Activated naive CD8-positive, alpha-beta T cell treated with anti-CD3 and anti-CD28 coated beads, Interleukin-2, amount 10 ng/mL, durations not matched to agents 7 days and 5 days (primary cell): Measurements from ENCODE around the gene ZNF420. TPM values are rescaled to one million over a fixed set of nuclear protein-coding genes. Genes with fewer than 3 reads are reported as not detected.
A peak's percentile ranks its signal among the peaks of the same experiment; 100 is the strongest.
"Not testable (repeated sequence)": the region's sequence is repeated elsewhere in the genome, so short reads cannot be mapped to it uniquely, and the experiment has no call there.

Source experiments
- ATAC-seq: fragments of 150-1000 bp; cut with Tn5 transposase; one replicate; pipeline ENCODE4 v1.10.0; 2021; ENCODE audit warnings: low read depth, moderate library complexity
- POLR2A ChIA-PET: fragments of 350-600 bp; sonication (Branson Sonifier 250); formaldehyde crosslinking; loops from one replicate; lab custom pipeline; 2021; ENCODE audit warnings: antibody characterized with exemption; lab: Charles Lee
- DNase-seq: peaks from one replicate; pipeline ENCODE4 v3.0.0; 2021
- H3K27ac Mint-ChIP-seq: one replicate; pipeline ENCODE4 v1.8.0; 2022; ENCODE audit warnings: mild to moderate bottlenecking, mixed read lengths
- H3K27me3 Mint-ChIP-seq: one replicate; pipeline ENCODE4 v1.8.0; 2022; ENCODE audit warnings: mild to moderate bottlenecking, moderate library complexity, mixed read lengths
- H3K36me3 Mint-ChIP-seq: one replicate; pipeline ENCODE4 v1.8.0; 2021; ENCODE audit warnings: mild to moderate bottlenecking, mixed read lengths
- H3K4me1 Mint-ChIP-seq: one replicate; pipeline ENCODE4 v1.8.0; 2021; ENCODE audit warnings: mixed read lengths
- H3K4me3 Mint-ChIP-seq: one replicate; pipeline ENCODE4 v1.8.0; 2022; ENCODE audit warnings: mild to moderate bottlenecking, moderate library complexity, mixed read lengths
- H3K9me3 Mint-ChIP-seq: one replicate; pipeline ENCODE4 v1.8.0; 2021; ENCODE audit warnings: mixed read lengths
- total RNA-seq, 2 experiments: library from RNA; stranded (reverse); gene quantifications; one replicate each; pipeline ENCODE4 v1.2.3, GENCODE V29; 2021

The ZNF420 gene
- total RNA-seq, 2 experiments from 2014 or later = 12.7 to 17.1 TPM

DNA sequence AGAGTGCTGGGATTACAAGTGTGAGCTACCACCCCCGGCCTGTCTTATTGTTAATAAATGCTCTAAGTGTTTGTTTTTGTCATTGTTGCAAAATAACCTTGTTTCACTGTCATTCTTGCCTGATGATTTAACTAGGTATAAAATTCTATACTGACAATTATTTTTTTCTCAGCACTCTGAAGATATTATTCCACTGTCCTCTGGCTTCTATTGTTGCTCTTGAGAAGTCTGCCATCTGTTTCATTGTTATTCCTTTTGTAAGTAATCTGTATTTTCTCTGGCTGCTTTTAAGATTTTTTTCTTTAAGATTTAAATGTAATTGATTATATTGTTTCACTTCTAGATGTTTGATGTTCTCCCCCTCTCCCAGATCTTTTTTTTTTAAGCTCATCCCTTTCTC lies 17.6 kb downstream of the ZNF420 start:
- Mint-ChIP-seq H3K27me3 (no peaks in the 10 kb centered on the region), H3K27ac (no peak overlapping the region), H3K4me3 (no peak overlapping the region), H3K9me3 (peaks cover 37% of the 10 kb centered on the region), H3K4me1 (no peaks in the 10 kb centered on the region), H3K36me3 (peaks cover 87% of the 10 kb centered on the region)
- DNase-seq (no peak), ATAC-seq (no peak)
- POLR2A ChIA-PET = no interaction called here

DNA sequence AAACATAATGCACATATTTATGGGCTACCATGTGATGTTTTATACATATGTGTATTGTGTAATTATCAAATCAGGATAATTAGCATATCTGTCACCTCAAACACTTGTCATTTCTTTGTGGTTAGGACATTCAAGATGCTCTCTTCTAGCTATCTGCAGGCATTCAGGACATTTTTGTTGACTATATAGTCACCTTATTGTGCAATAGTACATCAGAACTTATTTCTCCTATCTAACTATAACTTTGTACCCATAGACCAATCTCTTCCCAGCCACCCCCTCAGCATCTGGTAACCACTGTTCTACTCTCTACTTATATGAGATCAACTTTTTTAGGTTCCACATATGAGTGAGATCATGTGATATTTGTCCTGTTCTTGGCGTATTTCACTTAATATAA lies 20.3 kb downstream of the ZNF420 start:
- POLR2A ChIA-PET = interaction anchor here (0.9 kb wide), 1 partner anchor 13 kb away, joined by 5 read pairs; no protein-coding TSS in a partner anchor
- Mint-ChIP-seq H3K9me3 (peaks cover 43% of the 10 kb centered on the region), H3K36me3 (peaks cover 83% of the 10 kb centered on the region), H3K4me1 (no peaks in the 10 kb centered on the region), H3K27me3 (no peaks in the 10 kb centered on the region), H3K27ac (no peak overlapping the region), H3K4me3 (no peak overlapping the region)
- DNase-seq = no peak
- ATAC-seq = no peak

DNA sequence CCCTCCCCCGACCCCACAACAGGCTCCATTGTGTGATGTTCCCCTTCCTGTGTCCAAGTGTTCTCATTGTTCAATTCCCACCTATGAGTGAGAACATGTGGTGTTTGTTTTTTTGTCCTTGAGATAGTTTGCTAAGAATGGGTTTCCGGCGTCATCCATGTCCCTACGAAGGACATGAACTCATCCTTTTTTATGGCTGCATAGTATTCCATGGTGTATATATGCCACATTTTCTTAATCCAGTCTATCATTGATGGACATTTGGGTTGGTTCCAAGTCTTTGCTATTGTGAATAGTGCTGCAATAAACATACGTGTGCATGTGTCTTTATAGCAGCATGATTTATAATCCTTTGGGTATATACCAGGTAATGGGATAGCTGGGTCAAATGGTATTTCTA lies 25.9 kb downstream of the ZNF420 start:
- H3K4me3 Mint-ChIP-seq, H3K27ac Mint-ChIP-seq, H3K4me1 Mint-ChIP-seq, POLR2A ChIA-PET, H3K27me3 Mint-ChIP-seq, ATAC-seq, DNase-seq: not testable (repeated sequence)
- Mint-ChIP-seq H3K9me3 (peaks cover 55% of the 10 kb centered on the region), H3K36me3 (peaks cover 88% of the 10 kb centered on the region)

DNA sequence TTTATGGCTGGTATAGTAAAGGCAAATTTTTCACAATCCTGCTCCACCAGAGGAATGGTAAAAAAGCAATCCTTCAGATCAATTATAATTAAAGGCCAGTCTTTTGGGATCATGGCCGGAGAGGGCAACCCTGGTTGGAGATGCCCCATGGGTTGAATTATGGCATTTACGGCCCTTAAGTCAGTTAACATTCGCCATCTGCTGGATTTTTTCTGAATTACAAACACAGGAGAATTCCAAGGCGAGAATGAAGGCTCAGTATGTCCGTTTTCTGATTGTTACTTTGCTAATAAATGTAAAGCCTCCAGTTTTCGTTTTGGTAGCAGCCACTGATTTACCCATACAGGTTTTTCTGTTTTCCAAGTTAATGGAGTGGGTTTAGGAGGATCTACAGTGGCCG lies 33.5 kb downstream of the ZNF420 start:
- H3K27me3 Mint-ChIP-seq, POLR2A ChIA-PET, H3K4me3 Mint-ChIP-seq, H3K4me1 Mint-ChIP-seq, ATAC-seq, H3K27ac Mint-ChIP-seq, DNase-seq: not testable (repeated sequence)
- peaks cover 43% of the 10 kb centered on the region for H3K9me3 Mint-ChIP-seq
- peaks cover 91% of the 10 kb centered on the region for H3K36me3 Mint-ChIP-seq

DNA sequence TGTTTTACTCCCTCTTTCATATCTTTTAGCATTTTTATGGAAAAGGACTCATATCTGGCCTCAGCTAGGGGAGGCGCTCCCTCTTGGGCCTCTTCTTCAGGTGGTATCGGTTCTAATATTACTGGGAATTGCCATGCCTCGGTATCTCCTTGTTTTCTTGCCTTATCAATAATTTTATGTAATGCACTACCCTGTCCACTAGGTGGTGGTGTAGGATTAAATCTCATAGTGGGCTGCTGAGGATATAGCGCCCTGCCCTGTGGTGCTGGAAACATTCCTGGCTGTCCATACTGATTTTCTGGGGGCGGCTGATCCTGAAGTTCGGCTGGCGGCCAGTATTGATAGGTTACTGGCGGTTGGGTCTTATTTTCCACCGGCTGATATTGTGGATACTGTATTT lies 35.8 kb downstream of the ZNF420 start:
- no peak for DNase-seq
- peaks cover 70% of the 10 kb centered on the region for H3K36me3 Mint-ChIP-seq
- H3K27ac Mint-ChIP-seq = no peak overlapping the region
- POLR2A ChIA-PET = no interaction called here
- H3K27me3 Mint-ChIP-seq = no peaks in the 10 kb centered on the region
- peaks cover 33% of the 10 kb centered on the region for H3K9me3 Mint-ChIP-seq
- no peaks in the 10 kb centered on the region for H3K4me1 Mint-ChIP-seq
- no peak for ATAC-seq
- H3K4me3 Mint-ChIP-seq = no peak overlapping the region

DNA sequence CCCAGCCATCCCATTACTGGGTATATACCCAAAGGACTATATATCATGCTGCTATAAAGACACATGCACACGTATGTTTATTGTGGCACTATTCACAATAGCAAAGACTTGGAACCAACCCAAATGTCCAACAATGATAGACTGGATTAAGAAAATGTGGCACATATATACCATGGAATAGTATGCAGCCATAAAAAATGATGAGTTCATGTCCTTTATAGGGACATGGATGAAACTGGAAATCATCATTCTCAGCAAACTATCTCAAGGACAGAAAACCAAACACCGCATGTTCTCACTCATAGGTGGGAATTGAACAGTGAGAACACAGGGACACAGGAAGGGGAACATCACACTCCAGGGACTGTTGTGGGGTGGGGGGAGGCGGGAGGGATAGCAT lies 43.9 kb downstream of the ZNF420 start:
- POLR2A ChIA-PET, H3K4me3 Mint-ChIP-seq, H3K27ac Mint-ChIP-seq, H3K4me1 Mint-ChIP-seq, H3K27me3 Mint-ChIP-seq, DNase-seq, ATAC-seq: not testable (repeated sequence)
- peaks cover 31% of the 10 kb centered on the region for H3K36me3 Mint-ChIP-seq
- peaks cover 30% of the 10 kb centered on the region for H3K9me3 Mint-ChIP-seq

DNA sequence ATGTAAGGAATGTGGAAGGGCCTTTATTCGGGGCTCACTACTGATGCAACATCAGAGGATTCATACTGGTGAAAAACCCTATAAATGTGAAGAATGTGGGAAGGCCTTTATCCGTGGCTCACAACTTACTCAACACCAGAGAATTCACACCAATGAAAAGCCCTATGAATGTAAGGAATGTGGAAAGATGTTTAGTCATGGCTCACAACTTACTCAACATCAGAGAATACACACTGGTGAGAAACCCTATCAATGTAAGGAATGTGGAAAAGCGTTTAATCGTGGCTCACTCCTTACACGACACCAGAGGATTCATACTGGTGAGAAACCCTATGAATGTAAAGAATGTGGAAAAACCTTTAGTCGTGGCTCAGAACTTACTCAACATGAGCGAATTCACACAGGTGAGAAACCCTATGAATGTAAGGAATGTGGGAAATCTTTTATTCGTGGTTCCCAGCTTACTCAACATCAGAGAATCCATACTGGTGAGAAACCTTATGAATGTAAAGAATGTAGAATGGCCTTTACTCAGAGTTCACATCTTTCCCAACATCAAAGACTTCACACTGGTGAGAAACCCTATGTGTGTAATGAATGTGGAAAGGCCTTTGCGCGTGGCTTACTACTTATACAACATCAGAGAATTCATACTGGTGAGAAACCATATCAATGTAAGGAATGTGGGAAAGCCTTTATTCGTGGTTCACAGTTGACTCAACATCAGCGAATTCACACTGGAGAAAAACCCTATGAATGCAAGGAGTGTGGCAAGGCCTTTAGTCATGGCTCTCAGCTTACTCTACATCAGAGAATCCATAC lies 50.0 kb downstream of the ZNF420 start:
- peaks cover 45% of the 10 kb centered on the region for H3K9me3 Mint-ChIP-seq
- POLR2A ChIA-PET = no interaction called here
- no peaks in the 10 kb centered on the region for H3K27me3 Mint-ChIP-seq
- ATAC-seq (no peak), DNase-seq (no peak)
- H3K4me1 Mint-ChIP-seq = no peaks in the 10 kb centered on the region
- H3K36me3 Mint-ChIP-seq = peaks cover 44% of the 10 kb centered on the region
- H3K27ac Mint-ChIP-seq = no peak overlapping the region
- H3K4me3 Mint-ChIP-seq = no peak overlapping the region

DNA sequence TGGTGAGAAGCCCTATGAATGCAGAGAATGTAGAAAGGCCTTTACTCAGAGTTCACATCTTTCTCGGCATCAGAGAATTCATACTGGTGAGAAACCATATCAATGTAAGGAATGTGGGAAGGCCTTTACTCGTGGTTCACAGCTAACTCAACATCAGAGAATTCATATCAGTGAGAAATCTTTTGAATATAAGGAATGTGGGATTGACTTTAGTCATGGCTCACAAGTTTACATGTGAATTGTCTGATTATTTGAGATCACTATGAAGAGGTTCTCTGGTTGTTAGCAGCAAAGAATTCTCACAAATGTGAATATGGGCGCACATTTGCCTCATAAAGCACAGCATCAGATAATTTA lies 50.6 kb downstream of the ZNF420 start:
- no peak for ATAC-seq
- Mint-ChIP-seq H3K27me3 (no peaks in the 10 kb centered on the region), H3K4me3 (no peak overlapping the region), H3K4me1 (no peaks in the 10 kb centered on the region), H3K27ac (no peak overlapping the region), H3K9me3 (peaks cover 48% of the 10 kb centered on the region), H3K36me3 (peaks cover 45% of the 10 kb centered on the region)
- DNase-seq = no peak
- POLR2A ChIA-PET = no interaction called here

DNA sequence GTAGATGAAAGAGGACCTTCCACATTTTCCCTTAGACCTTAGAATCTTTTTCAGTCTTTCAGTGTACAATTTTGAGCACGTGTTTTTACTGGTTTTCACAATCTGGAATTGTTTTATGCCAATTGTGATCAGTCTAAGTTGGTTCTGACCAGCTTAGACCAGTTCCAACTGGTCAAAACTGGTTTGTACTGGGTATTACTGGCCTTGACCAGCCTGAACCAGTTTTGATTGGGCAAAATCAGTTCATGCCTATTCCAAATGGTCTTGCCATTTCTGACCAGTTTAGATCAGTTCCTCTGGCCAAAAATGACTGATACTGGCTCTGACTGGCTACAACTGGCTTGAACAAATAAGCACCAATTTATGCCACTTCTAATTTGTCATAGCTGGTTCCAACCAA lies 57.9 kb downstream of the ZNF420 start:
- Mint-ChIP-seq H3K4me1 (no peaks in the 10 kb centered on the region), H3K27me3 (no peaks in the 10 kb centered on the region), H3K4me3 (no peak overlapping the region), H3K9me3 (peaks cover 42% of the 10 kb centered on the region), H3K36me3 (peaks cover 6% of the 10 kb centered on the region), H3K27ac (no peak overlapping the region)
- no peak for ATAC-seq
- no peak for DNase-seq
- POLR2A ChIA-PET = no interaction called here

DNA sequence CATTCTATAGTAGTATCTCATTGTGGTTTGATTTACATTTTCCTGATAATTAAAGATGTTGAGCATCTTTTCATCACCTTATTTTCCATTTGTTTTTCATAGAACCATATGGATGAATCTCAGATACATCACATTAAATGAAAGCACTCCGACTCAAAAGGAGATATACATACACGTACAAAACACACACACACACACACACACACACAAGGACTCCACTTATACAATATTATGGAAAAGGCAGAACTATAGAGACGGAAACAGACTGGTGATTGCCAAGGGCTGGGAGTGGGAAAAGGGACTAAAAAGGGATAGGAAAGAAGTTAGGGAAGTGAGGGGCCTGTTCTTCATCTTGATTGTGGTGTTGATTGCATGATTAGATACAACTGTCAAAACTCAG lies 70.0 kb downstream of the ZNF420 start:
- POLR2A ChIA-PET = no interaction called here
- Mint-ChIP-seq H3K9me3 (peaks cover 44% of the 10 kb centered on the region), H3K4me3 (no peak overlapping the region), H3K27ac (peak overlapping the region; percentile 30), H3K27me3 (no peaks in the 10 kb centered on the region), H3K4me1 (no peaks in the 10 kb centered on the region), H3K36me3 (peaks cover 39% of the 10 kb centered on the region)
- DNase-seq (no peak), ATAC-seq (no peak)

DNA sequence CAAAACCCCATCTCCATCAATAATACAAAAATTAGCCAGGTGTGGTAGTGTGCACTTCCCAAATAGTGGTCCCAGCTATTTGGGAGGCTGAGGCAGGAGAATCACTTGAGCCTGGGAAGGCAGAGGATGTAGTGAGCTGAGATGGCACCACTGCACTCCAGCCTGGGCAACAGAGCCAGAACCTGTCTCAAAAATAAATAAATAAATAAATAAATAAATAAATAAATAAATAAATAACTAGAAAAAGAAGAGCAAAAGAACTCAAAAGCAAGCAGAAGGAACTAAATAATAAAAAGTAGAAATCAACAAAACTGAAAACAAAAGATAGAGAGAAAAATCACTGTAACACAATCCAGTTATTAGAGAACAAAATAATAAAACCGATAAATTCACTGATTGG lies 81.9 kb downstream of the ZNF420 start:
- Mint-ChIP-seq H3K4me1 (no peaks in the 10 kb centered on the region), H3K9me3 (peaks cover 35% of the 10 kb centered on the region), H3K27me3 (no peaks in the 10 kb centered on the region), H3K27ac (no peak overlapping the region), H3K4me3 (no peak overlapping the region), H3K36me3 (peaks cover 69% of the 10 kb centered on the region)
- no peak for ATAC-seq
- no peak for DNase-seq
- POLR2A ChIA-PET = no interaction called here

DNA sequence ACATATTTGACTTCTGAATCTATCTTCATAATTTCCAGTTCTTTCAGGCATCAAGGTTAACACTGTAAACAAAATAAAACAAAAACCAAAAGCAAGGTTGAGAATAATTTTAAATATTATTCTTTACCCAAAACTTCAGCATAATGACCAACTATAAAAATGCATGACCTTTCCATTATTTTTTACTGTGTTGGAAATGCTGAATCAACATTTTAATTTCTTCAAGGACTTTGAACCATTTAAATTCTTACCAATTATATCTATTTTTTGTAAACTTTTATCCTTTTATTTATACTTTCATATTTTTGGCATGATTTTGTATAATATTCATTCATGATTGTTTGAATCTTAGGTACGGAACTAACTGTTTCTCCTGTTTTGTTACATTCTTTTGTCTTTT lies 87.4 kb downstream of the ZNF420 start:
- POLR2A ChIA-PET = interaction anchor here (0.7 kb wide), 1 partner anchor 361 kb away, joined by 4 read pairs; no protein-coding TSS in a partner anchor
- Mint-ChIP-seq H3K9me3 (peaks cover 29% of the 10 kb centered on the region), H3K4me3 (no peak overlapping the region), H3K27me3 (no peaks in the 10 kb centered on the region), H3K36me3 (peaks cover 75% of the 10 kb centered on the region), H3K27ac (no peak overlapping the region), H3K4me1 (no peaks in the 10 kb centered on the region)
- ATAC-seq (no peak), DNase-seq (no peak)

DNA sequence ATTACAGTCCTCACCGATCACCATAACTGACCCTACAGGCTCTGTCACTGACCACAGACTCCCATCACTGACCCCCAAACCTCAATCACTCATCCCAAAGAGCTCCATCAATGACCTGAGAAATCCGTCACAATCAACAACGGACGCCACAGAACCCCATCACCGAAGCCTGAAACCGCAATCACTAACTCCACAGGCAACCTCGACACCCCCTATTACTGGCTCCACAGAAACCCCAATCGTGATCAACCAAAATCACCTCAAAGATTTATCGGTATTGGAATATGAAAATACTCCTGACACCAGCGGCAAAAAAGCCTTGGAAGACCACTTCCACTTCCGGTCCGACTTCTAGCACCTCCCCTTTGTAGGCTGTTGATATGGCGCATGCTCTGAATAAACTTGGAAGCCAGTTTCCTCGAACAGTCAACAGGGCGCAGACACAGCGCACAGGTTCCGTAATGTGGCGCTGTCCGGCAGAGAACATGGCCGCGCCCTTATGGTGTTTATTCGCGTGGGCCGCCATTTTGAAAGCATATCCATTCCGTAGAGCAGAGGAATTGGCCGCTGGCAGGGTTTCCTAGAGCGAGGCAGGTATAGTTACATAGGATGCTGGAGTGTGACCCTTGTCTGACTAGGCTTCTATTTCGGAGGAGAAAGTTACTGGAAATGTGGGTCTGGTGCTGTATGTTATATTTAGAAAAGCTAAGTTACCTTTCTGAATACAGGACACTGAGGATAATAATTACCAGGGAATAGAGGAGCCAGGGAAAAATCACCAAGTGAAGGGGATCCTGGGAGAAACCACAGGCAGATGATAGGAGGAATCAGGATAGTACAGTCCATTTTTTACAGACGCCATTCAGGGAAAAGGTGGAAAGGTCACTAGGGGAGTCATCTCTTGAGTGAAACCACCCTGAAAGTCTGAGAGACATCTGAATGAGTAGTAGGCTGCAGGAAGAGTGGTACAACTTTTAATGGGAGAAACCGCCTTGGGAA lies 94.4 kb downstream of the ZNF420 start, which contains the start of gene ZNF585A:
TSS of gene ZNF585A (minus strand) at position 328 of the 999 bp plus-strand sequence. CDS start 2,785 bp downstream, outside the sequence.
- Mint-ChIP-seq H3K4me3 (no peak within 1 kb of the TSS), H3K27ac (no peak within 1 kb of the TSS), H3K27me3 (no peaks in the 10 kb centered on the region), H3K4me1 (no peaks in the 10 kb centered on the region), H3K36me3 (peaks cover 29% of the 10 kb centered on the region), H3K9me3 (peaks cover 16% of the 10 kb centered on the region)
- peak; percentile 100 for ATAC-seq
- DNase-seq = peak; percentile 79
- POLR2A ChIA-PET = interaction anchor here (0.6 to 2.1 kb wide), 3 partner anchors 45 to 485 kb away, joined by 4 to 7 read pairs (median 5); partner anchors contain the start of genes ZNF383 and ZNF420
